Measurements from ENCODE around the gene FOXRED1. TPM values are rescaled to one million over a fixed set of nuclear protein-coding genes. Genes with fewer than 3 reads are reported as not detected.

FOXRED1 gene
- total RNA-seq, 1 donor from 2014 or later: 34.4 TPM

GRCh38 chr11:126281245-126281644 is 12.3 kb downstream of the FOXRED1 start:
- no peak for TF ChIP-seq CTCF (IDR thresholded peaks at IDR 0.05)
- no peaks in the 10 kb centered on the region for H3K27me3 Mint-ChIP-seq (ENCODE audit: unreplicated experiment)
- DNase-seq (ENCODE audit: extremely low spot score, unreplicated experiment): no peak
- peak overlapping the region; percentile 11 for H3K4me3 Mint-ChIP-seq (ENCODE audit: unreplicated experiment)
- H3K4me1 Mint-ChIP-seq (ENCODE audit: unreplicated experiment): peaks cover 30% of the 10 kb centered on the region
- no peaks in the 10 kb centered on the region for H3K9me3 Mint-ChIP-seq (ENCODE audit: unreplicated experiment)
- H3K36me3 Mint-ChIP-seq (ENCODE audit: unreplicated experiment): peaks cover 6% of the 10 kb centered on the region
- peak overlapping the region; percentile 50 for H3K27ac Mint-ChIP-seq (ENCODE audit: unreplicated experiment)

- Mint-ChIP-seq H3K27me3 (ENCODE audit: unreplicated experiment) (no peaks in the 10 kb centered on the region), H3K4me3 (ENCODE audit: unreplicated experiment) (peak overlapping the region; percentile 83), H3K9me3 (ENCODE audit: unreplicated experiment) (no peaks in the 10 kb centered on the region), H3K36me3 (ENCODE audit: unreplicated experiment) (peaks cover 6% of the 10 kb centered on the region), H3K4me1 (ENCODE audit: unreplicated experiment) (peaks cover 30% of the 10 kb centered on the region), H3K27ac (ENCODE audit: unreplicated experiment) (peak overlapping the region; percentile 92)
- no peak for TF ChIP-seq CTCF (IDR thresholded peaks at IDR 0.05)
- DNase-seq (ENCODE audit: extremely low spot score, unreplicated experiment): no peak
Observed at GRCh38 chr11:126281666-126282175, 12.8 kb downstream of the FOXRED1 start.

GRCh38 chr11:126282361-126282735 is 13.4 kb downstream of the FOXRED1 start:
- no peaks in the 10 kb centered on the region for H3K9me3 Mint-ChIP-seq (ENCODE audit: unreplicated experiment)
- TF ChIP-seq CTCF (IDR thresholded peaks at IDR 0.05): no peak
- H3K27me3 Mint-ChIP-seq (ENCODE audit: unreplicated experiment): no peaks in the 10 kb centered on the region

GRCh38 chr11:126282736-126283591 is 14.0 kb downstream of the FOXRED1 start, which contains the start of gene TIRAP:
TSS of gene TIRAP (plus strand) at chr11:126283093. CDS start at chr11:126290895, 7,802 bp downstream.
- peak; percentile 86 for DNase-seq (ENCODE audit: extremely low spot score, unreplicated experiment)
- H3K4me1 Mint-ChIP-seq (ENCODE audit: unreplicated experiment): peaks cover 30% of the 10 kb centered on the region
- H3K4me3 Mint-ChIP-seq (ENCODE audit: unreplicated experiment): peak within 1 kb of the TSS; percentile 95
- no peaks in the 10 kb centered on the region for H3K9me3 Mint-ChIP-seq (ENCODE audit: unreplicated experiment)
- peaks cover 3% of the 10 kb centered on the region for H3K36me3 Mint-ChIP-seq (ENCODE audit: unreplicated experiment)
- peak; percentile 18 for TF ChIP-seq CTCF (IDR thresholded peaks at IDR 0.05)
- H3K27ac Mint-ChIP-seq (ENCODE audit: unreplicated experiment): peak within 1 kb of the TSS; percentile 96
- no peaks in the 10 kb centered on the region for H3K27me3 Mint-ChIP-seq (ENCODE audit: unreplicated experiment)

More at GRCh38 chr11:126282361-126282735, 13.4 kb downstream of the FOXRED1 start:
- H3K4me1 Mint-ChIP-seq (ENCODE audit: unreplicated experiment): peaks cover 30% of the 10 kb centered on the region
- peak overlapping the region; percentile 83 for H3K4me3 Mint-ChIP-seq (ENCODE audit: unreplicated experiment)
- peak overlapping the region; percentile 92 for H3K27ac Mint-ChIP-seq (ENCODE audit: unreplicated experiment)
- peaks cover 6% of the 10 kb centered on the region for H3K36me3 Mint-ChIP-seq (ENCODE audit: unreplicated experiment)
- DNase-seq (ENCODE audit: extremely low spot score, unreplicated experiment): no peak

- Mint-ChIP-seq H3K27me3 (ENCODE audit: unreplicated experiment) (no peaks in the 10 kb centered on the region), H3K4me1 (ENCODE audit: unreplicated experiment) (peaks cover 30% of the 10 kb centered on the region), H3K27ac (ENCODE audit: unreplicated experiment) (no peak overlapping the region), H3K36me3 (ENCODE audit: unreplicated experiment) (peaks cover 2% of the 10 kb centered on the region), H3K9me3 (ENCODE audit: unreplicated experiment) (no peaks in the 10 kb centered on the region), H3K4me3 (ENCODE audit: unreplicated experiment) (no peak overlapping the region)
- TF ChIP-seq CTCF (IDR thresholded peaks at IDR 0.05): no peak
- DNase-seq (ENCODE audit: extremely low spot score, unreplicated experiment): no peak
Observed at GRCh38 chr11:126284829-126285228, 15.9 kb downstream of the FOXRED1 start.

Measured in osteocyte (in vitro differentiated cells).